ENCODE measurements around the gene LSM5.

- no peak for TF ChIP-seq GATA2 (IDR thresholded peaks at IDR 0.05; ENCODE audit: low read depth, low read length)
- no peak for TF ChIP-seq GATA3 (IDR thresholded peaks at IDR 0.05; ENCODE audit: low read depth, low read length)
Observed at GRCh38 chr7:32494946-32495297, 4.7 kb upstream of the LSM5 start.

All from SH-SY5Y (cell line).